ENCODE measurements around the gene DYRK4. TPM values are rescaled to one million over a fixed set of nuclear protein-coding genes. Genes with fewer than 3 reads are reported as not detected.

Gene DYRK4
- total and polyA plus RNA-seq, 2 donors (not counting 1 experiment from before 2014, with no cell fraction given): 55.2 to 63.1 TPM

DNA sequence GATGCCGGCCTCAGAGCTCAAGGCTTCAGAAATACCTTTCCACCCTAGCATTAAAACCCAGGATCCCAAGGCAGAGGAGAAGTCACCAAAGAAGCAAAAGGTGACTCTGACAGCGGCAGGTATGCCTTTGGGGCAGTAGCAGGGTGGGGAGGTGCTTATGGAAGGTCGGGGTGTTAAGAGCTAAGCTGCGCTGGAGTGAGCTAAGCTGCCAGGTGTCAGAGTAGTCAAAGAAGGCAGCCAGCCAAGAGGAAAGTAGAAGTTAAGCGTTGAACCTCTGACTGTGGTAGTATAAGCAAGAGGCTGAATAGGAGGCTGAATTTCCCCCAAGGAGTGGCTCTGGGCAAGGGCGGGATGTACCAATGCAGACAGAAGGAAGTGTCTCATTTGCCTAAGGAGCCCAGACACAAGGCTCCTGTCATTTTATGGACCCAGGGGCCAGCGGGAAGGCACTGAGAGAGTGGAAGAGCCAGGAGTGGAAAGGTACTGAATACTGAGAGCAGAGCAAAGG lies 29.2 kb downstream of the DYRK4 start:
- no peaks in the 10 kb centered on the region for H3K4me1 ChIP-seq (ENCODE audit: control insufficient read depth, extremely low read depth, insufficient read depth, low read length)
- H3K79me2 ChIP-seq (ENCODE audit: control insufficient read depth, insufficient read depth, low read length): no peaks in the 10 kb centered on the region
- no peaks in the 10 kb centered on the region for H3K36me3 ChIP-seq (ENCODE audit: control insufficient read depth, insufficient read depth, low read length)
- no peak overlapping the region for H3K4me3 ChIP-seq (replicated peaks in 1 of 4; ENCODE audit: control extremely low read depth in 1 of 4, insufficient read depth in 1 of 4, low read depth in 3 of 4, low read length in 4 of 4)
- TF ChIP-seq EZH2 (IDR thresholded peaks at IDR 0.05; ENCODE audit: low read length, missing control alignments): no peak
- H3K27me3 ChIP-seq (ENCODE audit: control insufficient read depth, insufficient read depth, low read length): peaks cover 3% of the 10 kb centered on the region
- no peak for DNase-seq (ENCODE audit: low read depth in 2 of 2)
- H3K9ac ChIP-seq (ENCODE audit: insufficient read depth, low read length): no peak overlapping the region
- H2AFZ ChIP-seq (ENCODE audit: low read length): no peak overlapping the region
- H4K20me1 ChIP-seq (ENCODE audit: control insufficient read depth, extremely low read depth, insufficient read depth, low read length): no peaks in the 10 kb centered on the region
- no peaks in the 10 kb centered on the region for H3K9me3 ChIP-seq (ENCODE audit: control insufficient read depth, insufficient read depth, low read depth, low read length)
- no peak overlapping the region for H3K4me2 ChIP-seq (ENCODE audit: extremely low read depth, insufficient read depth, low read length)
- H3K27ac ChIP-seq (ENCODE audit: insufficient read depth, low read length): no peak overlapping the region

DNA sequence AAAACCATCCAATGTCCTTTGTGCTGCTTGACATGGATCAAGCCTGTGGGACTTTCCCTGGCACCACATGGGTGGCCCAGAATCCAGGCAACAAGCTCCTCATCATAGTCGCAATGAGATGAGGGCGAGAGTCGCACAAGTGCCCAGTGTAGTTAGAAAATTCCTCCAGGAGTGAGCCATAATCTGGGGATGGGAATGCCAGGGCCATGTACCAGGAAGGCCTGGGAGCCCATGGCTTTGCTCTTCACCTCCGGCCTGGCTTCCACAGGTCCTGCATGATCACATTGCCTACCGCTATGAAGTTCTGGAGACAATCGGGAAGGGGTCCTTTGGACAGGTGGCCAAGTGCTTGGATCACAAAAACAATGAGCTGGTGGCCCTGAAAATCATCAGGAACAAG lies 33.9 kb downstream of the DYRK4 start:
- Histone ChIP-seq H3K79me2 (ENCODE audit: control insufficient read depth, insufficient read depth, low read length) (no peaks in the 10 kb centered on the region), H3K4me1 (ENCODE audit: control insufficient read depth, extremely low read depth, insufficient read depth, low read length) (no peaks in the 10 kb centered on the region), H3K36me3 (ENCODE audit: control insufficient read depth, insufficient read depth, low read length) (no peaks in the 10 kb centered on the region), H3K4me3 (replicated peaks in 1 of 4; ENCODE audit: control extremely low read depth in 1 of 4, insufficient read depth in 1 of 4, low read depth in 3 of 4, low read length in 4 of 4) (no peak overlapping the region), H3K27ac (ENCODE audit: insufficient read depth, low read length) (no peak overlapping the region), H3K4me2 (ENCODE audit: extremely low read depth, insufficient read depth, low read length) (no peak overlapping the region), H2AFZ (ENCODE audit: low read length) (no peak overlapping the region), H4K20me1 (ENCODE audit: control insufficient read depth, extremely low read depth, insufficient read depth, low read length) (no peaks in the 10 kb centered on the region), H3K9ac (ENCODE audit: insufficient read depth, low read length) (no peak overlapping the region), H3K9me3 (ENCODE audit: control insufficient read depth, insufficient read depth, low read depth, low read length) (no peaks in the 10 kb centered on the region), H3K27me3 (ENCODE audit: control insufficient read depth, insufficient read depth, low read length) (peaks cover 7% of the 10 kb centered on the region)
- TF ChIP-seq CTCF (conservative IDR thresholded peaks at IDR 0.05 in 1 of 2, IDR thresholded peaks at IDR 0.05 in 1 of 2; ENCODE audit: low read depth in 1 of 2, low read length in 2 of 2) (no peak), EZH2 (IDR thresholded peaks at IDR 0.05; ENCODE audit: low read length, missing control alignments) (no peak)
- DNase-seq (ENCODE audit: low read depth in 2 of 2): no peak

DNA sequence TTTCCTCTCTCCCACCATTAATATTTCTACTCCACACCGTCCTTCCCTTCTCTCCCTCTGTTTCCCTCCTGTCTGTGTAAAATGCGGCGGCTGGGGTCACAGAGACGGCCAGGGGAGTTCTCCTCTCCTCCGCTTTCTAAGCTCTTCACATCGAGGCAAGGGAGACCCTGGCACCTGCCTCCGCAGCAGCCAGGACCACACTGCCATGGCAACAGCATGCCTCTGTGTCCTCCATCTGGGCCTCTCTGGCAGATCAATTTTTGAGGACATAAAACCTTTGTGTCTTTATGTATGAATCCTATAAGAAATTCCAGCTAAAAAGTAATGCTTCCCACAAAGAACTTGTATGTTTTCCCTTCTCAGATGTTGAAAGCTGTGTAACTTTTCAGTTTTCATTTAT lies 41.4 kb downstream of the DYRK4 start:
- Histone ChIP-seq H3K79me2 (ENCODE audit: control insufficient read depth, insufficient read depth, low read length) (peaks cover 7% of the 10 kb centered on the region), H3K9ac (ENCODE audit: insufficient read depth, low read length) (no peak overlapping the region), H3K4me3 (replicated peaks in 1 of 4; ENCODE audit: control extremely low read depth in 1 of 4, insufficient read depth in 1 of 4, low read depth in 3 of 4, low read length in 4 of 4) (no peak overlapping the region), H3K27ac (ENCODE audit: insufficient read depth, low read length) (no peak overlapping the region), H3K4me1 (ENCODE audit: control insufficient read depth, extremely low read depth, insufficient read depth, low read length) (peaks cover 2% of the 10 kb centered on the region), H3K4me2 (ENCODE audit: extremely low read depth, insufficient read depth, low read length) (no peak overlapping the region), H3K36me3 (ENCODE audit: control insufficient read depth, insufficient read depth, low read length) (no peaks in the 10 kb centered on the region), H3K27me3 (ENCODE audit: control insufficient read depth, insufficient read depth, low read length) (peaks cover 5% of the 10 kb centered on the region), H2AFZ (ENCODE audit: low read length) (no peak overlapping the region), H4K20me1 (ENCODE audit: control insufficient read depth, extremely low read depth, insufficient read depth, low read length) (no peaks in the 10 kb centered on the region), H3K9me3 (ENCODE audit: control insufficient read depth, insufficient read depth, low read depth, low read length) (no peaks in the 10 kb centered on the region)
- no peak for TF ChIP-seq EZH2 (IDR thresholded peaks at IDR 0.05; ENCODE audit: low read length, missing control alignments)
- TF ChIP-seq CTCF (conservative IDR thresholded peaks at IDR 0.05 in 1 of 2, IDR thresholded peaks at IDR 0.05 in 1 of 2; ENCODE audit: low read depth in 1 of 2, low read length in 2 of 2): no peak
- DNase-seq (ENCODE audit: low read depth in 2 of 2): no peak
